Activated T-helper 1 cell treated with anti-CD3 and anti-CD28 coated beads, Interleukin-2, amount 50 U/mL, for 16 hours (primary cell): Measurements from ENCODE around the gene SLC25A31.

Source experiments
- DNase-seq, 2 donors: peaks; one replicate each; pipeline ENCODE4 v3.0.0-alpha.2; 2020; ENCODE audit warnings: low read depth in 1 of 2, low spot score in 1 of 2

The SLC25A31 gene

DNA sequence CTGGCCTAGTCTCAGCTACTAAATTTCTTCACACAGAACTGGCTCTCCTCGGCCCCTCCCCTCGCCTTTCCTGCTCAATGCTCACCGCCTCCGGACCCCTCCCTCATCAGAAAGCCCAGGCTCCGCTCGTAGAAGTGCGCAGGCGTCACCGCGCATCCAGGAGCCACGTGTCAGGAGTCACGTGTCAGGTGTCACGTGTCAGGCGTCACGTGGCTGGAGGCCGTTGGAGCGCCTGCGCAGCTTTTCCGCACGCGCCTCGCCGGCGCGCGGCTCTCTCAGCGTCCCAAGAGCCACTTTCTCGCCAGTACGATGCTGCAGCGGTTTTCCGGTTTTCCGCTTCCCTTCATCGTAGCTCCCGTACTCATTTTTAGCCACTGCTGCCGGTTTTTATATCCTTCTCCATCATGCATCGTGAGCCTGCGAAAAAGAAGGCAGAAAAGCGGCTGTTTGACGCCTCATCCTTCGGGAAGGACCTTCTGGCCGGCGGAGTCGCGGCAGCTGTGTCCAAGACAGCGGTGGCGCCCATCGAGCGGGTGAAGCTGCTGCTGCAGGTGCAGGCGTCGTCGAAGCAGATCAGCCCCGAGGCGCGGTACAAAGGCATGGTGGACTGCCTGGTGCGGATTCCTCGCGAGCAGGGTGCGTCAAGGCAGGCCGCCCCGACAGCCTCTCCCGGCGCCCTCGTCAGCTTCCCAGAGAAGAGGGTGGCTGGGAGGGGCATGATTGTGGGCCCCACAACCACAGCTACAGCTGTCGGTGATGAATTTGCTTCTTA, at the start of gene SLC25A31:
TSS of gene SLC25A31 (plus strand) at position 259 of the 772 bp plus-strand sequence. CDS start at position 405, 146 bp downstream.
- DNase-seq = no peak

- DNase-seq = no peak
Measured at GRCh38 chr4:127685292-127685691, 44.9 kb upstream of the SLC25A31 start.

DNA sequence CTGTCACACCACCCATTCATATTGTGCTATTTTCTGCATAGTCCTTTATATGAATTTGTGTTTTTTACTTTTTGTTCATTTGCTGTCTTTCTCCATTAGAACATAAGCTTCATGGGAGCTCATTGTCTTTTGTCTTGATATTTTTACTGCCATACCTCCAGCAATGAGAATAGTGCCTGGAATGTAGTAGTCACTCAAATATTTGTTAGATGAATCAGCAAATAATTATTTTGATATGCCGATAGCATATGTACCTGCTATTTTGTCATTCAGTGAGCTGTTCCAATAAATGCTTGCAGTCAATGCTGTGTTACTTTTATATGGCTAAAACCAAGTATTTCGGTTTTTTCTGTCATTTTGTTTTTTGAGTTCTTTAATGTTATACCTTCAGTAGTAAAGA, 43.5 kb upstream of the SLC25A31 start:
- DNase-seq = no peak

DNA sequence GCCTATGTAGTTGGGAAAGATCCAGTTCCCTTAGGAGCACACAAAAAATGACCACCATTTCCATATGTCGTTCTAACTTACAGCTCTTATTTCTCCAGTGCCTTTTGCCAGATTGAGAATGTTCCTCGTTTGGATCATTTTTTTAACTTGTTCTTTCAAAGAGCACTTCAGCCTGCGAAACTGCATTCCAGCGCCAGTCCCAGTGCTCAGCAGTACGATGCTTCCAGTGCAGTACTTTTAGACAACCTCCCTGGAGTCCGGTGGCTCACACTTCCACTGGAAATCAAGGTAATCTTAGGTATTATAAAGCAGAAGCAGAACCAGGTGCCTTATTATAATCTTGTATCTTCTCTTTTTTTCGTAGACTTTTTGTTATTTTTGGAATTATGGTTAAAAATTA, 42.6 kb upstream of the SLC25A31 start:
- DNase-seq = no peak

- DNase-seq = no peak
Measured at GRCh38 chr4:127698789-127699200, 31.4 kb upstream of the SLC25A31 start.

- DNase-seq = no peak
Measured at GRCh38 chr4:127708985-127709384, 21.2 kb upstream of the SLC25A31 start.

DNA sequence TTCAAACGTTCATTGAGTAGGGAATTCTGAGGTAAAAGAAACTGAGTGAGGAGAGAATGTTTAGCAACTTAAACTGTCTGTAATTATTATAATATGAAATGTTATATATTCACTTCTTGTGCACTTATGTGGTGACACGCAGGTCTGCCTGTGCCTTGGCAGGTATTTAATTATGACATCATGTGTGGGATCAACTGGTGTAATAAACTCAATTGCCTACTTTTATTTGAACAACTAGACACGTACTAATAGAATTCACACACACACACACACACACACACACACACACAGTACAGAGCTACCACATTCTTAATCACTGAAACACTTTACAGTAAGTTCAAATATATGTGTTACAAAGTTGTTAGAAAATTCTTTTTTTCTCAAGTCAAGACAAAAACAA, 20.7 kb upstream of the SLC25A31 start:
- no peak for DNase-seq

DNA sequence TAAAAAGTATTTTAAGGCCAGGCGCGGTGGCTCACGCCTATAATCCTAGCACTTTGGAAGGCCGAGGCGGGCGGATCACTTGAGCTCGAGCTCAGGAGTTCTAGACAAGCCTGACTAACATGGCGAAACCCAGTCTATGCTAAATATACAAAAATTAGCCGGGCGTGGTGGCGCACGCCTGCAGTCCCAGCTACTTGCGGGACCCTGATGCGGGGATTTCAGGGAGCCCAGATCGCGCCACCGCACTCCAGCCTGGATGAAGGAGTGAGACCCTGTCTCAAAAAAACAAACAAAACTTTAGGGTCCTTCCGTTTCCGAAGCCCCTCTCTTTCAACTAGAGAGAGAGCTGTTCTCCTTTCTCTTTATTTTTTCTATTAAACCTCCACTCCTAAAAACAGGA, 1.2 kb downstream of the SLC25A31 start:
- DNase-seq = no peak

GRCh38 chr4:127732623-127733328, 2.6 kb downstream of the SLC25A31 start:
- no peak for DNase-seq

DNA sequence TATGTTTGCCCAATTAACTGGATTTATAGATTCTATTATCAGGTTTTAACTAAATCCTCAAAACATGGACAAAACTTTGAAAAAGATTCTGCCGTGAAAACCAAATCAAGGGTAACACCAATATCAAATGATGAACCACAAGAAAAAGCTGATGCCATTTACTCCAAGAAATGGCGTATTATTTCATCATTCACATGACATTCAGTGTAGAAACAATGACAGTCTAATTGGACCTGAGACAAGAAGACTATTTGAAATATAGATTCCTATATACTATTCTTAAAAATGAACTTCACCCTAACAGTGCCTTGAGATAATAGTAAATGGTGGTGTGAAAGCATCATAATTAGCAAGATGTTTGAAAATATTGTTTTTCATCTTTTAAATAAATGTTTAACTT, 4.8 kb downstream of the SLC25A31 start:
- no peak for DNase-seq

DNA sequence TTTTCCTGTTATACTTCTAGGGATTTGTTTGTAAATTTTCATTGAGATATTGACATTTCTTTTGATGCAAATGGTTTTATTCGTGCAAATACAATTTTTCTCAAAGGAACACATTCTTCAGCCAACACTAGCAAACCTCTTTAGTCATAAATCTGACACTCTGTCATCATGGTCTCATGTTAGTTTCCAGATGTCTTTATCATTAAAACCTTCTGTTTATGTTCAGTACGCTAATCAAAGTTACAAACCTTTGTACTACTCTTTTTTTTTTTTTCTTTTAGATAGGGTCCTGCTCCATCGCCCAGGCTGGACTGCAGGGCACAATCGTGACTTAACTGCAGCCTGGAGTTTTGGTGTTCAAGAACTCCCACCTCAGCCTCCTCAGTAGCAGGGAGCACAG, 7.1 kb downstream of the SLC25A31 start:
- DNase-seq = no peak

- no peak for DNase-seq
Measured at GRCh38 chr4:127741247-127741646, 11.0 kb downstream of the SLC25A31 start.

GRCh38 chr4:127747883-127748282, 17.7 kb downstream of the SLC25A31 start:
- DNase-seq = no peak

- no peak for DNase-seq
Measured at GRCh38 chr4:127748957-127749356, 18.8 kb downstream of the SLC25A31 start.

- no peak for DNase-seq
Measured at GRCh38 chr4:127756906-127757305, 26.7 kb downstream of the SLC25A31 start.

- DNase-seq = no peak
Measured at GRCh38 chr4:127759228-127759820, 29.1 kb downstream of the SLC25A31 start.

DNA sequence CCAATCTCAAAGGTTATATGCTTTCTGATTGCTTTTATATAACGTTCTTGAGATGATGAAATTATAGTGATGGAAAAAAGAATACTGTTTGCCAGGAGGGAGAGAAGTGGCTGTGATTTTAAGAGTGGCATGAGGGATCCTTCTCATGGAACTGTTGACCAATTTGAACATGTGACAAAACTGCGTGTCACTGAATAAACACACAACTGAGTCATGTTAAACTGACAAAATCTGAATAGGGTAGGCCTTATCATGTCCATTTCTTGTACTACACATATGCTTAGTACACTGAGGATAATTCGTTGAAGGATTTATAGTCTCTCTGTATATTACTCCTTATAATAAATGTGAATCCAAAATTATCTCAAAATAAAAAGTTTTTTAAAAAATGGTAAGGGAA, 29.7 kb downstream of the SLC25A31 start:
- no peak for DNase-seq

GRCh38 chr4:127771535-127772275, 41.5 kb downstream of the SLC25A31 start:
- DNase-seq = no peak

GRCh38 chr4:127772769-127773671, 42.8 kb downstream of the SLC25A31 start:
- no peak for DNase-seq

DNA sequence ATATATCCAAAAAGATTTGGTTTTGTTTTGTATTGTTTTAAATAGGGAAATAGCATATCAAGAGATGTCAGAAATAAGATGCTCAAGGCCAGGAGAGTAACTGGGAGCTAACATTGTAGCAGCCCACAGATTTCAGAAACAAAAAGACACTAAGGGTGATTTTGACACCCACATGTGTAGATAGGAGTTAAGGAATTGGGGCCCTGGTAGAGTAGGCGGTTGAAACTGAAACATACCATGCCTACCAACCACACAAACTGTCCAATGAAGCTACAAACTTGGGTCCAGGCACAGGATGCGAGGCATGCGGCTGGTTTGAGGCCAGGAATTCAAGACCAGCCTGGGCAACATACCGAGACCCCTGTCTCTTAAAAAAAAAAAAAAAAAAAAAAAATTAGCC, 45.6 kb downstream of the SLC25A31 start:
- DNase-seq = no peak
